ENCODE measurements around the gene RELCH. TPM values are rescaled to one million over a fixed set of nuclear protein-coding genes. Genes with fewer than 3 reads are reported as not detected.

RELCH gene
- total and polyA plus RNA-seq, 4 donors: 11.6 to 69.2 (median 22.3) TPM

DNA sequence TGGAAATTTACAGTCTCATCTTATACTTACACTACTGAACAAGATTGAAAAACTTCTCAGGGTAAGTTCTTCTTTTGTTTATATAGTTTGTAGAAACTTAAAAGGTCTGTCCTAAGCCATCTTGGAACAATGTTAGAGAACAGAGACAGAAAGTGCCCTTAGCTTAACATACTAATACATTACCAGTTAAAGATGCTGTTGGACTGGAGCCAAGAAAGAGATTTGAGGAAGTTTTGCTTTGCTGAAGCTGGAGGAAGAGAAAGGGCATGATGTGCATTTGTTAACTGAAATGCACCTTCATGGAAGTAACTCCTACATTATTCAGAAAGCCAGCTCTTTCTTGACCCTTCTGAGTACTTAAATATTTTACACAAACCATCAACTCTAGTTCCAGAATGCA lies 71.6 kb downstream of the RELCH start:
- Histone ChIP-seq H3K27me3 (ENCODE audit: control insufficient read depth in 3 of 3, insufficient read depth in 3 of 3, low read length in 2 of 3) (no peaks in the 10 kb centered on the region), H3K36me3 (ENCODE audit: control insufficient read depth in 4 of 4, insufficient read depth in 4 of 4, low read length in 4 of 4) (peaks cover 4 to 35% (median 20%) of the 10 kb centered on the region in 4 donors), H3K27ac (ENCODE audit: low read depth in 1 of 2, low read length in 1 of 2) (no peak overlapping the region), H3K9me3 (ENCODE audit: control insufficient read depth in 4 of 4, insufficient read depth in 3 of 4, low read length in 3 of 4) (no peaks in the 10 kb centered on the region), H3K4me1 (ENCODE audit: control insufficient read depth in 5 of 5, insufficient read depth in 5 of 5, low read length in 5 of 5) (no peaks in the 10 kb centered on the region), H3K4me3 (no peak overlapping the region), H3K9ac (ENCODE audit: insufficient read depth in 1 of 2, low read length in 2 of 2) (no peak overlapping the region)
- TF ChIP-seq, protein P1, sequence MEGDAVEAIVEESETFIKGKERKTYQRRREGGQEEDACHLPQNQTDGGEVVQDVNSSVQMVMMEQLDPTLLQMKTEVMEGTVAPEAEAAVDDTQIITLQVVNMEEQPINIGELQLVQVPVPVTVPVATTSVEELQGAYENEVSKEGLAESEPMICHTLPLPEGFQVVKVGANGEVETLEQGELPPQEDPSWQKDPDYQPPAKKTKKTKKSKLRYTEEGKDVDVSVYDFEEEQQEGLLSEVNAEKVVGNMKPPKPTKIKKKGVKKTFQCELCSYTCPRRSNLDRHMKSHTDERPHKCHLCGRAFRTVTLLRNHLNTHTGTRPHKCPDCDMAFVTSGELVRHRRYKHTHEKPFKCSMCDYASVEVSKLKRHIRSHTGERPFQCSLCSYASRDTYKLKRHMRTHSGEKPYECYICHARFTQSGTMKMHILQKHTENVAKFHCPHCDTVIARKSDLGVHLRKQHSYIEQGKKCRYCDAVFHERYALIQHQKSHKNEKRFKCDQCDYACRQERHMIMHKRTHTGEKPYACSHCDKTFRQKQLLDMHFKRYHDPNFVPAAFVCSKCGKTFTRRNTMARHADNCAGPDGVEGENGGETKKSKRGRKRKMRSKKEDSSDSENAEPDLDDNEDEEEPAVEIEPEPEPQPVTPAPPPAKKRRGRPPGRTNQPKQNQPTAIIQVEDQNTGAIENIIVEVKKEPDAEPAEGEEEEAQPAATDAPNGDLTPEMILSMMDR (IDR thresholded peaks at IDR 0.05; ENCODE audit: control extremely low read depth, extremely low read depth): no peak
- ATAC-seq (ENCODE audit: insufficient read depth, low FRiP score): no peak
- DNase-seq: peak in 2 of 3 donors; percentile 23 to 25

DNA sequence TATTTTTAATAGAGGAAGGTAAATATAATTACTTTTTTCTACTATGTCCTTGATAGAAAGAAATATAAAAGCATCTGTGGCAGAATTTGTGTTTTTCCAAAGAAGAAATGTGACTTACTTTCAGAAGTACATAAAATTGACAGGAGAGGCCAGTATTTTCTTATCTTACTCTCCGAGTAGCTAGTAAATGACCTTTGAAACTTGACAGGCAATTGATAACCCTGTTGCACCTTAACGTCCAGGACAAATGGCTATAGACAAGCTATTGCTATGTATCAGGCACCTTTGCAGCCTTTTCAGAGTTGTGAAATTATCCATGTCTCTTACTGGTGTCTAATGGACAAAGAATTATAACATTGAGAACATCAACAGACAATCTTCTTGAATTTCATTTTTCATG lies 75.0 kb downstream of the RELCH start:
- TF ChIP-seq, protein P1 (IDR thresholded peaks at IDR 0.05; ENCODE audit: control extremely low read depth, extremely low read depth): no peak
- ATAC-seq (ENCODE audit: insufficient read depth, low FRiP score): no peak
- Histone ChIP-seq H3K36me3 (ENCODE audit: control insufficient read depth in 4 of 4, insufficient read depth in 4 of 4, low read length in 4 of 4) (peaks cover 7 to 33% (median 17%) of the 10 kb centered on the region in 4 donors), H3K4me1 (ENCODE audit: control insufficient read depth in 5 of 5, insufficient read depth in 5 of 5, low read length in 5 of 5) (no peaks in the 10 kb centered on the region), H3K9ac (ENCODE audit: insufficient read depth in 1 of 2, low read length in 2 of 2) (no peak overlapping the region), H3K27ac (ENCODE audit: low read depth in 1 of 2, low read length in 1 of 2) (no peak overlapping the region), H3K27me3 (ENCODE audit: control insufficient read depth in 3 of 3, insufficient read depth in 3 of 3, low read length in 2 of 3) (no peaks in the 10 kb centered on the region), H3K9me3 (ENCODE audit: control insufficient read depth in 4 of 4, insufficient read depth in 3 of 4, low read length in 3 of 4) (no peaks in the 10 kb centered on the region), H3K4me3 (no peak overlapping the region)
- WGBS, 2 donors: 68 to 73% methylated on average over 2 of the region's 2 CpGs
- DNase-seq: no peak

DNA sequence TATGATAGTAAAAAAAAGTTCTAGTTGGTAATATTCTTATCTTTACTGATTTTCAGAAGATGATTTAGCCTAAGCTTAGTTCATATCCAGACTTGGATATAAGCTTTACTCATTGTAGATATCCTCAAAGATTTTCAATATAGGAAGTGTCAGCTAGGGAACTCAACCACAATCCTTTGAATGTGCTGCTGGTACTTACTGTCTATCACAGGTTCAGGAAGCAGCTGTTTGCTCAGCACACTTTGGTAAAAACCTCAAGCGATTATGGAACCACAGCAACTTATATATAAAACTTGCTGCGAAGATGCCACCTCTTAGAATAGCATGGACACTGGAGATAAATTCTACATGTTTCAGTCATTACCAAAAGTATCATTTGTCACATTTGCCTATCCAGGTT lies 77.9 kb downstream of the RELCH start:
- DNase-seq: peak in 1 of 3 donors; percentile 3
- TF ChIP-seq, protein P1 (IDR thresholded peaks at IDR 0.05; ENCODE audit: control extremely low read depth, extremely low read depth): no peak

DNA sequence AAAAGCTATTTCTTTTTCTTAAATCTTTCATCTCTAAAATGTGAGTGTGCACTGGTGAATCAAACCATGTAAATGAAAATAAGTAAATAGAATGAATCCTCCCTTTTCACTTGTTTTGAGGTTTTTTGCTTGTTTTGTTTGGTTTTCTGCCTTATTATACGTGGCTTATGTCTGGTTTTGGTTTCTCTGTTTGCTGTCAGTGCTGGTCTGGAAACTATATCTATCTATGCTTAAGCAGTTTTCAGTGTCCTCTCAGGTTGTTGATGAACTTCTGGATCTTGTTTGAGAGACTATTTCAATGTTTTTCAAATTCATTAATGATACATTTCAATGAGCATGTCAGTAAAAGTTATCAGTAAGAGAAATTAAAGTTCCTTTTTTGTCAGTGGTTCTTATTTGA lies 90.0 kb downstream of the RELCH start:
- peaks cover 3 to 13% (median 9%) of the 10 kb centered on the region in 4 donors for H3K36me3 ChIP-seq (ENCODE audit: control insufficient read depth in 4 of 4, insufficient read depth in 4 of 4, low read length in 4 of 4)
- 90 to 96% methylated on average over 1 of the region's 1 CpG for WGBS, 2 donors

More for the DNA sequence above, 77.9 kb downstream of the RELCH start:
- H3K27me3 ChIP-seq (ENCODE audit: control insufficient read depth in 3 of 3, insufficient read depth in 3 of 3, low read length in 2 of 3): no peaks in the 10 kb centered on the region
- H3K9me3 ChIP-seq (ENCODE audit: control insufficient read depth in 4 of 4, insufficient read depth in 3 of 4, low read length in 3 of 4): no peaks in the 10 kb centered on the region
- ATAC-seq (ENCODE audit: insufficient read depth, low FRiP score): no peak
- no peaks in the 10 kb centered on the region for H3K4me1 ChIP-seq (ENCODE audit: control insufficient read depth in 5 of 5, insufficient read depth in 5 of 5, low read length in 5 of 5)
- H3K9ac ChIP-seq (ENCODE audit: insufficient read depth in 1 of 2, low read length in 2 of 2): no peak overlapping the region
- no peak overlapping the region for H3K4me3 ChIP-seq
- WGBS, 2 donors: 37 to 71% methylated on average over 2 of the region's 2 CpGs
- H3K36me3 ChIP-seq (ENCODE audit: control insufficient read depth in 4 of 4, insufficient read depth in 4 of 4, low read length in 4 of 4): peaks cover 8 to 28% (median 16%) of the 10 kb centered on the region in 4 donors
- H3K27ac ChIP-seq (ENCODE audit: low read depth in 1 of 2, low read length in 1 of 2): no peak overlapping the region

More for the DNA sequence above, 90.0 kb downstream of the RELCH start:
- TF ChIP-seq, protein P1 (IDR thresholded peaks at IDR 0.05; ENCODE audit: control extremely low read depth, extremely low read depth): no peak
- H3K27me3 ChIP-seq (ENCODE audit: control insufficient read depth in 3 of 3, insufficient read depth in 3 of 3, low read length in 2 of 3): no peaks in the 10 kb centered on the region
- DNase-seq: no peak
- ATAC-seq (ENCODE audit: insufficient read depth, low FRiP score): no peak
- H3K27ac ChIP-seq (ENCODE audit: low read depth in 1 of 2, low read length in 1 of 2): no peak overlapping the region
- no peaks in the 10 kb centered on the region for H3K9me3 ChIP-seq (ENCODE audit: control insufficient read depth in 4 of 4, insufficient read depth in 3 of 4, low read length in 3 of 4)
- no peak overlapping the region for H3K9ac ChIP-seq (ENCODE audit: insufficient read depth in 1 of 2, low read length in 2 of 2)
- no peak overlapping the region for H3K4me3 ChIP-seq
- peaks cover 0 to 6% (median 0%) of the 10 kb centered on the region in 5 donors for H3K4me1 ChIP-seq (ENCODE audit: control insufficient read depth in 5 of 5, insufficient read depth in 5 of 5, low read length in 5 of 5)
